ENCODE results near the gene COX20. TPM values are rescaled to one million over a fixed set of nuclear protein-coding genes. Genes with fewer than 3 reads are reported as not detected.

Gene COX20
- total and polyA plus RNA-seq, 2 of the 8 experiments (the other 6 are each of a cell fraction or from before 2014, with no cell fraction given) = 17.5 to 28.8 TPM

DNA sequence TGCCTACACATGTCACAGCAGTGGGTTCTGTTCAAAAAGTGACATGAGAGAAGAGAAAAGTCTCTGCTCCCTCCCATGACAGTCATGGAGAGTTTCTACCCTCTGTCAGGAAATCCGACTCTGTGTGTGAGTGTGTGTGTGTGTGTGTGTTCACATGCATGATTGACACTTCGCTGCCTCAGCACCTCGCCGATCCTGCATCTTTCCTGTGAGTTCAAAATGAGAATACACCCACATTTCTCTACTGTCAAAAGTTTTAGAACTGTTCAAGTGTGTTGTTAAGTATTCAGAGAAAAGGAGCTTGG is 46.2 kb upstream of the COX20 start (continued):
- TF ChIP-seq TCF12 (IDR thresholded peaks at IDR 0.05; ENCODE audit: low read depth, low read length) = no peak
- no peak for TF ChIP-seq SRF (IDR thresholded peaks at IDR 0.05; ENCODE audit: low read depth, low read length)

Data from H1 (cell line).